IMR-90 (cell line): Measurements from ENCODE around the gene EBF4. TPM values are rescaled to one million over a fixed set of nuclear protein-coding genes. Genes with fewer than 3 reads are reported as not detected.

Experiments used
- ATAC-seq: fragments of 200-7000 bp; cut with Tn5 transposase; 2 replicates; pipeline ENCODE4 v1.9.1; 2020; ENCODE audit warnings: low read depth, mild to moderate bottlenecking, moderate library complexity
- BruUV-seq: library from RNA; stranded (reverse); fragments of 400-500 nt; replicated peaks from 2 replicates; lab custom pipeline; 2021; lab: Mats Ljungman, UMichigan
- CTCF ChIA-PET: fragments of 300-600 bp; formaldehyde crosslinking; extraction: SDS; loops from one replicate; lab custom pipeline; 2021; ENCODE audit warnings: antibody characterized with exemption; lab: Yijun Ruan, JAX
- POLR2A ChIA-PET: fragments of 300-600 bp; sonication (Branson Sonifier 250); formaldehyde crosslinking; loops from one replicate; lab custom pipeline; 2022; ENCODE audit warnings: antibody characterized with exemption; ENCODE audit not compliant: unreplicated experiment; lab: Charles Lee
- DNase-seq: peaks from one replicate; pipeline ENCODE4 v3.0.0; 2013
- H2AFZ ChIP-seq: replicated peaks from 2 replicates; pipeline ENCODE3; 2013; ENCODE audit warnings: low read length, mild to moderate bottlenecking; ENCODE audit not compliant: poor library complexity
- H2AK5ac ChIP-seq: 2 replicates; pipeline ENCODE4 v1.6.1; 2013; ENCODE audit warnings: low read depth, low read length, inconsistent platforms
- H2AK9ac ChIP-seq: replicated peaks from 2 replicates; pipeline ENCODE3; 2013; ENCODE audit warnings: mild to moderate bottlenecking, low read depth, low read length, moderate library complexity; ENCODE audit not compliant: poor library complexity
- H2BK120ac ChIP-seq: 2 replicates; pipeline ENCODE4 v1.6.1; 2013; ENCODE audit warnings: low read depth, low read length, inconsistent platforms
- H2BK15ac ChIP-seq: 3 replicates; pipeline ENCODE4 v1.6.1; 2013; ENCODE audit warnings: low read depth, low read length, inconsistent platforms
- H2BK20ac ChIP-seq: 2 replicates; pipeline ENCODE4 v1.6.1; 2013; ENCODE audit warnings: low read depth, mild to moderate bottlenecking, inconsistent platforms, low read length, moderate library complexity
- H2BK5ac ChIP-seq: 2 replicates; pipeline ENCODE4 v1.6.1; 2013; ENCODE audit warnings: mild to moderate bottlenecking, low read depth, low read length, inconsistent platforms; ENCODE audit not compliant: poor library complexity, severe bottlenecking
- H3K14ac ChIP-seq: replicated peaks from 2 replicates; pipeline ENCODE4 v1.6.1; 2013; ENCODE audit warnings: low read depth, low read length, inconsistent platforms
- H3K18ac ChIP-seq: 2 replicates; pipeline ENCODE4 v1.6.1; 2013; ENCODE audit warnings: low read depth, low read length, control low read depth
- H3K23ac ChIP-seq: 2 replicates; pipeline ENCODE4 v1.6.1; 2013; ENCODE audit warnings: low read depth, low read length, inconsistent platforms
- H3K27ac ChIP-seq: 2 replicates; pipeline ENCODE4 v1.5.1; 2013; ENCODE audit warnings: mild to moderate bottlenecking, control low read depth, low read length; ENCODE audit not compliant: insufficient read depth
- H3K27me3 ChIP-seq: 2 replicates; pipeline ENCODE4 v1.6.1; 2013; ENCODE audit warnings: low read length; ENCODE audit not compliant: control insufficient read depth, insufficient read depth
- H3K36me3 ChIP-seq: 2 replicates; pipeline ENCODE4 v1.6.1; 2013; ENCODE audit warnings: low read length, mixed read lengths; ENCODE audit not compliant: control insufficient read depth, insufficient read depth
- H3K4ac ChIP-seq: 2 replicates; pipeline ENCODE4 v1.6.1; 2013; ENCODE audit warnings: low read depth, low read length, inconsistent platforms
- H3K4me1 ChIP-seq: 2 replicates; pipeline ENCODE4 v1.6.1; 2013; ENCODE audit warnings: low read length, mixed read lengths; ENCODE audit not compliant: control insufficient read depth, insufficient read depth
- H3K4me2 ChIP-seq: 2 replicates; pipeline ENCODE4 v1.6.1; 2013; ENCODE audit warnings: low read depth, mild to moderate bottlenecking, control low read depth, low read length, moderate library complexity
- H3K4me3 ChIP-seq: 2 replicates; pipeline ENCODE4 v1.5.1; 2013; ENCODE audit warnings: low read depth, mild to moderate bottlenecking, control low read depth, low read length, moderate library complexity; ENCODE audit not compliant: insufficient read depth
- H3K56ac ChIP-seq: 2 replicates; pipeline ENCODE4 v1.6.1; 2013; ENCODE audit warnings: low read length, inconsistent platforms; ENCODE audit not compliant: insufficient read depth; ENCODE audit errors: extremely low read depth
- H3K79me1 ChIP-seq, 2 experiments: 2 replicates each; pipeline ENCODE4 v1.6.1; 2013; ENCODE audit warnings: low read length in 2 of 2, inconsistent platforms in 1 of 2, low read depth in 1 of 2
- H3K9ac ChIP-seq: 2 replicates; pipeline ENCODE4 v1.6.1; 2013; ENCODE audit warnings: low read depth, low read length, control low read depth
- H3K9me1 ChIP-seq: 2 replicates; pipeline ENCODE4 v1.6.1; 2013; ENCODE audit warnings: low read length, inconsistent platforms; ENCODE audit not compliant: insufficient read depth
- H3K9me3 ChIP-seq: 2 replicates; pipeline ENCODE4 v1.6.1; 2013; ENCODE audit warnings: low read length; ENCODE audit not compliant: control insufficient read depth, insufficient read depth
- H4K20me1 ChIP-seq: 2 replicates; pipeline ENCODE4 v1.6.1; 2013; ENCODE audit warnings: low read length, inconsistent platforms; ENCODE audit not compliant: insufficient read depth
- H4K5ac ChIP-seq: 2 replicates; pipeline ENCODE4 v1.6.1; 2013; ENCODE audit warnings: mild to moderate bottlenecking, low read depth, low read length, control low read depth
- H4K8ac ChIP-seq, 2 experiments: 2 replicates each; pipeline ENCODE4 v1.6.1; 2013; ENCODE audit warnings: low read depth in 2 of 2, low read length in 2 of 2, control low read depth in 1 of 2, inconsistent platforms in 1 of 2
- H4K91ac ChIP-seq: 2 replicates; pipeline ENCODE4 v1.6.1; 2013; ENCODE audit warnings: low read depth, low read length, inconsistent platforms; ENCODE audit not compliant: insufficient read depth
- BHLHE40 ChIP-seq: fragments of 150-350 bp; IDR thresholded peaks from 2 replicates; pipeline ENCODE4 v1.6.1; 2016; ENCODE audit warnings: mild to moderate bottlenecking, low read depth, low read length
- MAFK ChIP-seq: IDR thresholded peaks from 2 replicates; pipeline ENCODE4 v1.6.1; 2012; ENCODE audit warnings: low read depth, low read length, improper control_type of control experiment
- MAZ ChIP-seq: IDR thresholded peaks from 2 replicates; pipeline ENCODE4 v1.6.1; 2012; ENCODE audit warnings: low read depth, mild to moderate bottlenecking, low read length, improper control_type of control experiment, moderate library complexity, borderline replicate concordance
- MXI1 ChIP-seq: IDR thresholded peaks from 2 replicates; pipeline ENCODE4 v1.6.1; 2012; ENCODE audit warnings: low read depth, mild to moderate bottlenecking, low read length, moderate library complexity, borderline replicate concordance
- USF2 ChIP-seq: fragments of 150-350 bp; IDR thresholded peaks from 2 replicates; pipeline ENCODE4 v1.6.1; 2017; ENCODE audit warnings: mild to moderate bottlenecking, antibody characterized with exemption, low read length, low read depth
- WGBS, 2 experiments: methylation state at CpG; one replicate each; pipeline versions ENCODE4 v1.1.5 to v1.1.7; 2013; ENCODE audit warnings: missing lambda C conversion rate in 2 of 2; ENCODE audit not compliant: insufficient read length in 1 of 2; ENCODE audit errors: extremely low coverage in 2 of 2; 5-methylcytosine and 5-hydroxymethylcytosine counted together
- dilution Hi-C: fragments of 300-500 bp; cut with HindIII; formaldehyde crosslinking; loops from one replicate; pipeline ENCODE4 v1.14.3; 2018; ENCODE audit warnings: low sequenced_read_pairs; ENCODE audit not compliant: unreplicated experiment
- in situ Hi-C: fragments of 300-500 bp; cut with MboI; formaldehyde crosslinking; loops from 3 replicates; pipeline ENCODE4 v1.14.3; 2019; ENCODE audit warnings: low sequenced_read_pairs, inconsistent platforms, mixed read lengths
- intact Hi-C: fragments of 100-400 bp; cut with micrococcal nuclease; formaldehyde crosslinking; loops from 2 replicates; pipeline ENCODE4 v1.10.0; 2022
- polyA plus RNA-seq, 3 experiments: library from polyadenylated mRNA; depleted of rRNA; stranded (reverse); fragments of >200 nt; gene quantifications; 2 replicates each; pipeline ENCODE4 v1.2.3, GENCODE V29; 2012; ENCODE audit warnings: low replicate concordance in 1 of 3
- total RNA-seq: library from RNA; depleted of rRNA; stranded (reverse); fragments of >200 nt; gene quantifications from 2 replicates; pipeline ENCODE4 v1.2.3, GENCODE V29; 2012

Gene EBF4
- total and polyA plus RNA-seq, 2 of the 4 experiments (the other 2 are of a cell fraction), result 0.18 to 1.1 TPM

- TSS peak; percentile 55 for BruUV-seq
- DNase-seq (no peak), ATAC-seq (peak; percentile 65)
- Histone ChIP-seq H2AK5ac (peak overlapping the region; percentile 92), H2AK9ac (peak overlapping the region; percentile 98), H2BK120ac (0 out of 2 replicates have a peak overlapping the region, but pooled peaks have one; percentile 1), H2AFZ (peak overlapping the region; percentile 98), H3K4ac (peak overlapping the region; percentile 88), H3K4me1 (peaks cover 5% of the 10 kb centered on the region), H3K18ac (no peak overlapping the region), H4K8ac (peak overlapping the region; percentile 71 to 90), H3K56ac (peak overlapping the region; percentile 74), H3K9me1 (peaks cover 11% of the 10 kb centered on the region), H3K36me3 (peaks cover 40% of the 10 kb centered on the region), H3K27ac (peak overlapping the region; percentile 79), H3K9ac (peak overlapping the region; percentile 95), H3K23ac (peak overlapping the region; percentile 96), H3K79me1 (peaks cover 28 to 56% of the 10 kb centered on the region in 2 experiments), H3K4me3 (peak overlapping the region; percentile 90), H2BK5ac (peak overlapping the region; percentile 84), H2BK15ac (no peak overlapping the region), H4K91ac (peak overlapping the region; percentile 75), H4K20me1 (peaks cover 45% of the 10 kb centered on the region), H2BK20ac (no peak overlapping the region), H4K5ac (peak overlapping the region; percentile 35; the same call in 1 of the 2 replicates), H3K14ac (peak overlapping the region; percentile 94), H3K9me3 (no peaks in the 10 kb centered on the region), H3K4me2 (peak overlapping the region; percentile 89), H3K27me3 (no peaks in the 10 kb centered on the region)
- in situ Hi-C loops (no loop called here), dilution Hi-C loops (no loop called here), intact Hi-C loops (loop anchor here (2.0 kb wide), 1 partner anchor 182 kb away; the partner anchor contains the start of gene SNRPB)
- POLR2A ChIA-PET, result no interaction called here
- TF ChIP-seq MAFK (no peak), MAZ (peak; percentile 2; the same call in 1 of the 2 replicates), BHLHE40 (no peak; the same call in 1 of the 2 replicates), MXI1 (peak; percentile 93), USF2 (peak; percentile 74)
- WGBS, 2 experiments, result 0% methylated on average over 29 of the region's 56 CpGs; no CpG with 5 or more reads in 1 of the 2 experiments
- CTCF ChIA-PET, result no interaction called here
Observed at GRCh38 chr20:2652724-2653555, 39.6 kb upstream of the EBF4 start.
